Prostate gland (tissue), 2 donors: ENCODE data around the gene IGLL1.

Source experiments
- CTCF ChIP-seq, 4 experiments: fragments of 200-600 bp in 2 of 4; fragments of 450-650 bp in 2 of 4; sonication (generic) in 2 of 4; IDR thresholded peaks; 1 replicate in 3 of 4; 2 replicates in 1 of 4; pipeline ENCODE4 v1.5.1; 2016 to 2019; ENCODE audit warnings: antibody characterized with exemption in 4 of 4, mild to moderate bottlenecking in 2 of 4, moderate library complexity in 2 of 4
- POLR2A ChIP-seq: fragments of 450-650 bp; IDR thresholded peaks from one replicate; pipeline ENCODE4 v1.6.1; 2016; ENCODE audit warnings: antibody characterized with exemption, mild to moderate bottlenecking

GRCh38 chr22:23533328-23533762 is 46.7 kb downstream of the IGLL1 start:
- TF ChIP-seq CTCF (IDR thresholded peaks at IDR 0.05) (peak in 1 of 4 experiments; percentile 53), POLR2A (no peak)
